CD4-positive, alpha-beta T cell treated with Interferon gamma for 1 hour (primary cell): ENCODE measurements around the gene SPTB.

Experiments used
- DNase-seq: peaks from one replicate; pipeline ENCODE4 v3.0.0-alpha.2; 2020

Gene SPTB

GRCh38 chr14:64704743-64705380 lies 174.8 kb downstream of the SPTB start:
- no peak for DNase-seq

GRCh38 chr14:64704143-64704742 lies 175.5 kb downstream of the SPTB start, which contains the start of gene PLEKHG3:
Gene PLEKHG3, plus strand, starts transcription at chr14:64704424. Its CDS starts 23,208 bp downstream, at chr14:64727632.
- no peak for DNase-seq

GRCh38 chr14:64703395-64704142 lies 176.1 kb downstream of the SPTB start:
- DNase-seq, result no peak

GRCh38 chr14:64702493-64703394 lies 177.0 kb downstream of the SPTB start:
- DNase-seq, result no peak

GRCh38 chr14:64701660-64702059 lies 178.0 kb downstream of the SPTB start:
- DNase-seq, result no peak

GRCh38 chr14:64700894-64701293 lies 178.8 kb downstream of the SPTB start:
- no peak for DNase-seq

- DNase-seq, result no peak
Observed at GRCh38 chr14:64700290-64700689, 179.4 kb downstream of the SPTB start.

GRCh38 chr14:64698903-64699302 lies 180.8 kb downstream of the SPTB start:
- no peak for DNase-seq

- DNase-seq, result no peak
Observed at GRCh38 chr14:64696355-64696857, 183.3 kb downstream of the SPTB start.
